ENCODE results near the gene FUT7. TPM values are rescaled to one million over a fixed set of nuclear protein-coding genes. Genes with fewer than 3 reads are reported as not detected.
"Not testable (repeated sequence)": the region's sequence is repeated elsewhere in the genome, so short reads cannot be mapped to it uniquely, and the experiment has no call there.

FUT7 gene
- total and polyA plus RNA-seq, 3 donors from 2014 or later: 0.06 to 0.24 (median 0.24) TPM

DNA sequence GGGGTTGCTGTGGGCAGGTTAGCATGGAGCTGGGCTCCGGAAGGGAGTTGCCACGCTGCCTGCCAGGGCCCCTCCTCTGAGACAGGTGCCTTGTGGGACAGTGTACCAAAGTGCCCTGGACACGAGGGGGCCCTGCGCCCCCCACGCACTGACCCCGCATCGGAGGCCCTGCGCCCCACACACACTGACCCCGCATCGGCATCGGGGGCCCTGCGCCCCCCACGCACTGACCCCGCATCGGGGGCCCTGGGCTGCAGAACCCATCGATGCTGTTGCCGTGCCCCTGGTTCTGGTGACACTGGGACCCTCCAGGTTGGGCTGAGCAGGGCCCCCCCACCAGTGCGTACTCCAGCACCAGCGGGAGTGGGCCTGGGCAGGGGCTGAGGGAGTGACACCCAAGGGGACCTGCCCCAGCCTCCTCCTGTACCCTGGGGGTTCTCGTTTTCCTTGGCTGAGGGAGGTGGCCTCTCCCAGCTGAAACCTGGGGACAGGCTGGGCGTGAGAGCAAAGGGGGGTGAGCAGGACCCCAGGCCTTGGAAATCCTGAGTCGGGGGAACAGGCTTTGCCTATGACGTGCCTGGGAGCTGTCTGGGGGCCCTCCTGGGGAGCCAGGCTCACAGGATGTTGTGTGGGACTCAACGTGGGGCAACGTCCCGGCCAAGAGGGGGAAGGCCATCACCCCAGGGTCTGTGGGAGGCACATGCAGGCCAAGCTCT lies 31.6 kb upstream of the FUT7 start:
- TF ChIP-seq POLR2A (IDR thresholded peaks at IDR 0.05): no peak
- TF ChIP-seq, protein P1, sequence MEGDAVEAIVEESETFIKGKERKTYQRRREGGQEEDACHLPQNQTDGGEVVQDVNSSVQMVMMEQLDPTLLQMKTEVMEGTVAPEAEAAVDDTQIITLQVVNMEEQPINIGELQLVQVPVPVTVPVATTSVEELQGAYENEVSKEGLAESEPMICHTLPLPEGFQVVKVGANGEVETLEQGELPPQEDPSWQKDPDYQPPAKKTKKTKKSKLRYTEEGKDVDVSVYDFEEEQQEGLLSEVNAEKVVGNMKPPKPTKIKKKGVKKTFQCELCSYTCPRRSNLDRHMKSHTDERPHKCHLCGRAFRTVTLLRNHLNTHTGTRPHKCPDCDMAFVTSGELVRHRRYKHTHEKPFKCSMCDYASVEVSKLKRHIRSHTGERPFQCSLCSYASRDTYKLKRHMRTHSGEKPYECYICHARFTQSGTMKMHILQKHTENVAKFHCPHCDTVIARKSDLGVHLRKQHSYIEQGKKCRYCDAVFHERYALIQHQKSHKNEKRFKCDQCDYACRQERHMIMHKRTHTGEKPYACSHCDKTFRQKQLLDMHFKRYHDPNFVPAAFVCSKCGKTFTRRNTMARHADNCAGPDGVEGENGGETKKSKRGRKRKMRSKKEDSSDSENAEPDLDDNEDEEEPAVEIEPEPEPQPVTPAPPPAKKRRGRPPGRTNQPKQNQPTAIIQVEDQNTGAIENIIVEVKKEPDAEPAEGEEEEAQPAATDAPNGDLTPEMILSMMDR (IDR thresholded peaks at IDR 0.05): no peak
- Histone ChIP-seq H3K4me1 (peaks cover 4% of the 10 kb centered on the region), H3K27ac (no peak overlapping the region), H3K4me3 (no peak overlapping the region), H3K9me3 (no peaks in the 10 kb centered on the region), H3K36me3 (ENCODE audit: low read depth, missing control alignments) (no peaks in the 10 kb centered on the region), H3K27me3 (no peaks in the 10 kb centered on the region)
- no peak for DNase-seq
- intact Hi-C loops (cut with DNase I; ENCODE audit: low total_unique reads): no loop called here
- 91 to 93% methylated on average over 9 to 13 of the region's 26 CpGs for WGBS, 2 donors

DNA sequence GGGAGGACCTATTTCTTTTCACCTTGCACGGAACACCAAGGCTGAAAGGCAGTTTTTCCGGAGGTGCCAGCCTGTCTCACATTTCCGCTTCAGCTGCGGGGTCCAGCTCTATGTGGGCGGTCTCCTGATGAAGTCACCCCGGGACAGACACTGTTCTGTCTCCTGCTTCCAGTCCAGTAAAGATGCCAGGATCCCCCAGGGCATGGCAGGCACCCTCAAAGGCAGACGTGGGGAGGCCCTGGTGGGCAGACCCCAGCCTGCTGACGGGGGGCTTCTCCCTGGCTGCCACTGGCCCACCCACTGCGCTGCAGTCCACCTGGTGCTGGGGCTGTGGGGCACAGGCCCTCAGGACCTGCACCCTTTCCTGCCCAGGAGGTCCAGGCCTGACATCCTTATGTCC lies 30.9 kb upstream of the FUT7 start:
- intact Hi-C loops (cut with DNase I; ENCODE audit: low total_unique reads); H3K4me3 ChIP-seq: not testable (repeated sequence)
- WGBS, 2 donors: 89% methylated on average over 7 of the region's 9 CpGs; no CpG with 5 or more reads in 1 of the 2 donors

DNA sequence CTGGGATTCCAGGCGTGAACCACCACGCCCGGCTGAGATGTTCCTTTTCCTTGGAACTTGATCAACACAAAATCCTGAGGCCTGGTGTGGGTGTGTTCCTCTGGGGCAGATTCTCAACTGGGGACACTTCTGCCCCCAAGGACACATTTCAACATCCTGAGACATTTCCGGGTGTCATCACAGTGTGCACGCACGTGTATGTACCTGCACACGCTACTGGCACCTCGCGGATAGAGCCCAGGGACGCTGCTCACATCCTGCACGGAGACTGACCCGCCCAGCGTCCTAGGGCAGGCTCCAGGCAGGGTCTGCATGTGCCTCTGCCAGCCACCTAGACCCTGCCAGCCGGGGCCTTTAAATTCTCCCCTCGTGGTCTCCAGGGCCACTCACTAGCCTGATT lies 30.5 kb upstream of the FUT7 start:
- no peak for TF ChIP-seq POLR2A (IDR thresholded peaks at IDR 0.05)
- TF ChIP-seq, protein P1 (IDR thresholded peaks at IDR 0.05): no peak

More for the DNA sequence above, 30.9 kb upstream of the FUT7 start:
- DNase-seq; H3K27ac ChIP-seq; H3K9me3 ChIP-seq; H3K4me1 ChIP-seq; H3K36me3 ChIP-seq (ENCODE audit: low read depth, missing control alignments); H3K27me3 ChIP-seq: not testable (repeated sequence)

DNA sequence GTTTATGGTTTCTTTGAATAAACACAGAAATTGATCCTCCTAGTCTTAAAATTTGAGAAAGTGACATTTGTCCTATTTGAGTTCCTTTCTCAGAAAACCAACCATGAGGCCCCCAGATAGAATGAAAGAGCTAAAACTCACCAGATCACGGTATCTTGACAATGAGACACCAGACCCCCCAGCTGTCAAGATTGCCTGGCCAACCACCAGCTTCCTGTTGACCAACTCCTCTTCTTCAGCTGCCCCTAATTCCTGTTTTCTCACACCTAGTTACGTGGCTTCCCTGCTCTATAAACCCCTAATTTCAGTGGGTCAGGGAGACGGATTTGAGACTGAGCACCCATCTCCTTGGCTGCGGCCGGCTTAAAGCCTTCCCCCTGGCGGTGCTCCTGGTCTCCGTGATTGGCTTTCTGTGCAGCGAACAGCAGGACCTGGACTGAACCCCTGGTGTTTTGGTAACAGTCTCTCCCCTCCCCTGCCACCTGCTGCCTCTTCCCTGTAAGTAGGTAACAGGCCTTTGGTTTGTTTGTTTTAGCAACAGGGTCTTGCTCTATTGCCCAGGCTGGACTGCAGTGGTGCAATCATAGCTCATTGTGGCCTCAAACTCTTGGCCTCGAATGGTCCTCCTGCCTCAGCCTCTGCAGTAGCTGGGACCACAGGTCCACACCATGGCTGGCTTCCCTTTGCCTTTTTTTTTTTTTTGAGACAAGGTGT lies 26.8 kb upstream of the FUT7 start:
- no peak for TF ChIP-seq POLR2A (IDR thresholded peaks at IDR 0.05)
- TF ChIP-seq, protein P1 (IDR thresholded peaks at IDR 0.05): no peak
- Histone ChIP-seq H3K36me3 (ENCODE audit: low read depth, missing control alignments) (no peaks in the 10 kb centered on the region), H3K9me3 (no peaks in the 10 kb centered on the region), H3K27me3 (no peaks in the 10 kb centered on the region), H3K4me3 (no peak overlapping the region), H3K27ac (no peak overlapping the region), H3K4me1 (peaks cover 23% of the 10 kb centered on the region)
- 95 to 96% methylated on average over 9 of the region's 9 CpGs for WGBS, 2 donors
- no peak for DNase-seq
- intact Hi-C loops (cut with DNase I; ENCODE audit: low total_unique reads): no loop called here

More for the DNA sequence above, 30.5 kb upstream of the FUT7 start:
- Histone ChIP-seq H3K9me3 (no peaks in the 10 kb centered on the region), H3K4me3 (no peak overlapping the region), H3K4me1 (peaks cover 4% of the 10 kb centered on the region), H3K36me3 (ENCODE audit: low read depth, missing control alignments) (no peaks in the 10 kb centered on the region), H3K27me3 (no peaks in the 10 kb centered on the region), H3K27ac (no peak overlapping the region)
- 80 to 89% methylated on average over 9 to 15 of the region's 15 CpGs for WGBS, 2 donors
- DNase-seq: no peak
- intact Hi-C loops (cut with DNase I; ENCODE audit: low total_unique reads): no loop called here

DNA sequence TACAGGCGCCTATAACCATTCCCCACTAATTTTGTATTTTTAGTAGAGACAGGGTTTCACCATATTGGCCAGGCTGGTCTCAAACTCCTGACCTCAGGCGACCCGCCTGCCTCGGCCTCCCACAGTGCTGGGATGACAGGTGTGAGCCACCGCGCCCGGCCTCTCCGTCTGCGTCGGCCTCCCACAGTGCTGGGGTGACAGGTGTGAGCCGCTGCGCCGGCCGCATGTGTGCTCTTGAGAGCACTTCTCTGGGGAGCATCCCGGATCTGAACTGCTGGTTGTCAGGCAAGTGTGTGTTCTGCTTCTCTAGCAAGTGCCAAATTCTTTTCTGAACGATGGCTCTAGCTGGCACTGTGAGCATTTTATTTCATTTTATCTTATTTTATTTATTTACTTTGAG lies 25.7 kb upstream of the FUT7 start:
- 57 to 72% methylated on average over 16 of the region's 16 CpGs for WGBS, 2 donors
- intact Hi-C loops (cut with DNase I; ENCODE audit: low total_unique reads): no loop called here
- Histone ChIP-seq H3K4me3 (no peak overlapping the region), H3K36me3 (ENCODE audit: low read depth, missing control alignments) (no peaks in the 10 kb centered on the region), H3K4me1 (peaks cover 34% of the 10 kb centered on the region), H3K27me3 (no peaks in the 10 kb centered on the region), H3K27ac (no peak overlapping the region), H3K9me3 (no peaks in the 10 kb centered on the region)
- TF ChIP-seq, protein P1 (IDR thresholded peaks at IDR 0.05): no peak
- no peak for TF ChIP-seq POLR2A (IDR thresholded peaks at IDR 0.05)
- DNase-seq: no peak
